Measurements from ENCODE around the gene ZNF530. TPM values are rescaled to one million over a fixed set of nuclear protein-coding genes. Genes with fewer than 3 reads are reported as not detected.
A peak's percentile ranks its signal among the peaks of the same experiment; 100 is the strongest.

ZNF530 gene
- total RNA-seq, 2 donors from 2014 or later = 5.6 to 10.1 TPM

GRCh38 chr19:57611113-57611512 is 11.4 kb downstream of the ZNF530 start:
- no peaks in the 10 kb centered on the region for H3K4me1 ChIP-seq (ENCODE audit: control insufficient read depth, insufficient read depth, low read length)
- 86 to 92% methylated on average over 4 of the region's 4 CpGs for WGBS, 2 experiments (ENCODE audit: insufficient coverage in 1 of 2, insufficient read length in 1 of 2)
- no peak overlapping the region for H3K9ac ChIP-seq (ENCODE audit: extremely low read depth, low read length, poor library complexity, severe bottlenecking)
- peaks cover 28% of the 10 kb centered on the region for H3K36me3 ChIP-seq (ENCODE audit: control insufficient read depth, insufficient read depth, low read length)
- H3K9me3 ChIP-seq (ENCODE audit: control insufficient read depth, low read length) = peaks cover 24% of the 10 kb centered on the region
- no peak overlapping the region for H3K27ac Mint-ChIP-seq
- H3K9me3 Mint-ChIP-seq = peaks cover 59% of the 10 kb centered on the region
- H3K27ac ChIP-seq (ENCODE audit: low read depth, low read length) = no peak overlapping the region
- H3K4me1 Mint-ChIP-seq = no peaks in the 10 kb centered on the region
- no peak for TF ChIP-seq CTCF (conservative IDR thresholded peaks at IDR 0.05)
- H3K4me3 ChIP-seq (ENCODE audit: low read length) = no peak overlapping the region
- DNase-seq = no peak
- no peaks in the 10 kb centered on the region for H3K27me3 ChIP-seq (ENCODE audit: control insufficient read depth, insufficient read depth, low read length, poor library complexity, severe bottlenecking)
- peaks cover 5% of the 10 kb centered on the region for H3K27me3 Mint-ChIP-seq (ENCODE audit: insufficient read depth)
- no peak overlapping the region for H3K4me3 Mint-ChIP-seq
- H3K36me3 Mint-ChIP-seq (ENCODE audit: low read depth) = peaks cover 45% of the 10 kb centered on the region

GRCh38 chr19:57613941-57614743 is 14.5 kb downstream of the ZNF530 start, which contains the start of gene ZNF134:
Gene ZNF134 (plus strand): TSS chr19:57614242. CDS start chr19:57619469, 5,227 bp downstream.
- H3K4me1 Mint-ChIP-seq = no peaks in the 10 kb centered on the region
- Histone ChIP-seq H3K9me3 (ENCODE audit: control insufficient read depth, low read length) (peaks cover 54% of the 10 kb centered on the region), H3K36me3 (ENCODE audit: control insufficient read depth, insufficient read depth, low read length) (peaks cover 44% of the 10 kb centered on the region), H3K4me1 (ENCODE audit: control insufficient read depth, insufficient read depth, low read length) (no peaks in the 10 kb centered on the region), H3K4me3 (ENCODE audit: low read length) (peak within 1 kb of the TSS; percentile 87), H3K9ac (ENCODE audit: extremely low read depth, low read length, poor library complexity, severe bottlenecking) (peak within 1 kb of the TSS; percentile 78), H3K27me3 (ENCODE audit: control insufficient read depth, insufficient read depth, low read length, poor library complexity, severe bottlenecking) (no peaks in the 10 kb centered on the region), H3K27ac (ENCODE audit: low read depth, low read length) (no peak within 1 kb of the TSS)
- H3K27ac Mint-ChIP-seq = peak within 1 kb of the TSS; percentile 81
- peak; percentile 33 for TF ChIP-seq CTCF (conservative IDR thresholded peaks at IDR 0.05)
- DNase-seq = peak; percentile 96
- 1 to 2% methylated on average over 22 to 64 of the region's 64 CpGs for WGBS, 2 experiments (ENCODE audit: insufficient coverage in 1 of 2, insufficient read length in 1 of 2)
- peak within 1 kb of the TSS; percentile 85 for H3K4me3 Mint-ChIP-seq
- peaks cover 61% of the 10 kb centered on the region for H3K9me3 Mint-ChIP-seq
- H3K36me3 Mint-ChIP-seq (ENCODE audit: low read depth) = peaks cover 49% of the 10 kb centered on the region
- peaks cover 5% of the 10 kb centered on the region for H3K27me3 Mint-ChIP-seq (ENCODE audit: insufficient read depth)

GRCh38 chr19:57615346-57615745 is 15.7 kb downstream of the ZNF530 start:
- H3K36me3 Mint-ChIP-seq (ENCODE audit: low read depth) = peaks cover 61% of the 10 kb centered on the region
- Histone ChIP-seq H3K4me1 (ENCODE audit: control insufficient read depth, insufficient read depth, low read length) (no peaks in the 10 kb centered on the region), H3K27me3 (ENCODE audit: control insufficient read depth, insufficient read depth, low read length, poor library complexity, severe bottlenecking) (no peaks in the 10 kb centered on the region), H3K4me3 (ENCODE audit: low read length) (peak overlapping the region; percentile 87), H3K27ac (ENCODE audit: low read depth, low read length) (no peak overlapping the region), H3K9me3 (ENCODE audit: control insufficient read depth, low read length) (peaks cover 66% of the 10 kb centered on the region), H3K9ac (ENCODE audit: extremely low read depth, low read length, poor library complexity, severe bottlenecking) (no peak overlapping the region), H3K36me3 (ENCODE audit: control insufficient read depth, insufficient read depth, low read length) (peaks cover 56% of the 10 kb centered on the region)
- no peak for TF ChIP-seq CTCF (conservative IDR thresholded peaks at IDR 0.05)
- no peak for DNase-seq
- peak overlapping the region; percentile 85 for H3K4me3 Mint-ChIP-seq
- H3K4me1 Mint-ChIP-seq = no peaks in the 10 kb centered on the region
- peaks cover 73% of the 10 kb centered on the region for H3K9me3 Mint-ChIP-seq
- peaks cover 5% of the 10 kb centered on the region for H3K27me3 Mint-ChIP-seq (ENCODE audit: insufficient read depth)
- peak overlapping the region; percentile 81 for H3K27ac Mint-ChIP-seq
- WGBS, 2 experiments (ENCODE audit: insufficient coverage in 1 of 2, insufficient read length in 1 of 2) = 91 to 100% methylated on average over 1 to 3 of the region's 3 CpGs
